ENCODE results near the gene CWC27. TPM values are rescaled to one million over a fixed set of nuclear protein-coding genes. Genes with fewer than 3 reads are reported as not detected.

The CWC27 gene
- total and polyA plus RNA-seq, 2 of the 13 experiments (the other 11 are each of a cell fraction or from before 2014, with no cell fraction given) = 21.1 to 25.7 TPM

- 100% methylated on average over 1 of the region's 1 CpG for WGBS (ENCODE audit: low lambda C conversion rate)
- FAIRE-seq (no peak), ATAC-seq (no peak), DNase-seq (ENCODE audit: low spot score) (no peak)
- intact Hi-C loops (cut with micrococcal nuclease; ENCODE audit: unreplicated experiment) (no loop called here), in situ Hi-C loops (cut with HindIII; ENCODE audit: extremely low pct_ligation_motif_present, low pct_unique_long_range_greater_than_20kb) (no loop called here)
- Histone ChIP-seq H3K4me1 (ENCODE audit: insufficient read depth, low read length) (no peaks in the 10 kb centered on the region), H3K36me3 (replicated peaks in 1 of 2; ENCODE audit: control insufficient read depth in 1 of 2, insufficient read depth in 2 of 2, low read length in 2 of 2) (no peaks in the 10 kb centered on the region), H4K20me1 (ENCODE audit: insufficient read depth, low read length) (no peaks in the 10 kb centered on the region; the same call in 1 of the 2 replicates), H2AFZ (ENCODE audit: low read length) (no peak overlapping the region), H3K79me2 (ENCODE audit: insufficient read depth, low read length) (no peaks in the 10 kb centered on the region), H3K4me2 (ENCODE audit: low read depth, low read length) (no peak overlapping the region), H3K27me3 (ENCODE audit: control insufficient read depth in 1 of 2, insufficient read depth in 2 of 2, low read length in 2 of 2) (no peaks in the 10 kb centered on the region), H3K4me3 (replicated peaks in 1 of 3; ENCODE audit: insufficient read depth in 1 of 3, low read depth in 2 of 3, low read length in 3 of 3) (no peak overlapping the region), H3K9me3 (ENCODE audit: low read length) (peaks cover 16% of the 10 kb centered on the region), H3K27ac (ENCODE audit: extremely low read length, insufficient read depth, low read length) (no peak overlapping the region), H3K9ac (ENCODE audit: insufficient read depth, low read depth, low read length) (no peak overlapping the region)
- ChIA-PET CTCF (ENCODE audit: low intra/inter-chr PET ratio, low total read pairs) (no interaction called here), POLR2A (no interaction called here)
- BruUV-seq (replicated peaks) = no TSS peak
- no peak for TF ChIP-seq CHCHD3 (CRISPR knock-in tag; IDR thresholded peaks at IDR 0.05)
- no peak for TF ChIP-seq ZKSCAN1 (IDR thresholded peaks at IDR 0.05; ENCODE audit: low read length)
- TF ChIP-seq KDM5B (CRISPR knock-in tag; IDR thresholded peaks at IDR 0.05; ENCODE audit: borderline replicate concordance) = no peak
- TF ChIP-seq FOXP4 (CRISPR knock-in tag; IDR thresholded peaks at IDR 0.05) = no peak
- TF ChIP-seq MZF1 (CRISPR knock-in tag; IDR thresholded peaks at IDR 0.05; ENCODE audit: borderline replicate concordance) = no peak
Measured at GRCh38 chr5:64925123-64925522, 156.4 kb downstream of the CWC27 start.

- no peak overlapping the region for H3K4me3 ChIP-seq (replicated peaks in 1 of 3; ENCODE audit: insufficient read depth in 1 of 3, low read depth in 2 of 3, low read length in 3 of 3)
- no peaks in the 10 kb centered on the region for H3K9me3 ChIP-seq (ENCODE audit: low read length)
- intact Hi-C loops (cut with micrococcal nuclease; ENCODE audit: unreplicated experiment) = no loop called here
- FAIRE-seq (no peak), ATAC-seq (no peak), DNase-seq (ENCODE audit: low spot score) (no peak)
- no peaks in the 10 kb centered on the region for H3K36me3 ChIP-seq (replicated peaks in 1 of 2; ENCODE audit: control insufficient read depth in 1 of 2, insufficient read depth in 2 of 2, low read length in 2 of 2)
- POLR2A ChIA-PET = no interaction called here
- H3K4me2 ChIP-seq (ENCODE audit: low read depth, low read length) = no peak overlapping the region
- no peak overlapping the region for H2AFZ ChIP-seq (ENCODE audit: low read length)
- no peak overlapping the region for H3K27ac ChIP-seq (ENCODE audit: extremely low read length, insufficient read depth, low read length)
- no TSS peak for BruUV-seq (replicated peaks)
- CTCF ChIA-PET (ENCODE audit: low intra/inter-chr PET ratio, low total read pairs) = no interaction called here
- H3K27me3 ChIP-seq (ENCODE audit: control insufficient read depth in 1 of 2, insufficient read depth in 2 of 2, low read length in 2 of 2) = no peaks in the 10 kb centered on the region
- H3K9ac ChIP-seq (ENCODE audit: insufficient read depth, low read depth, low read length) = no peak overlapping the region
- no peaks in the 10 kb centered on the region; the same call in 1 of the 2 replicates for H4K20me1 ChIP-seq (ENCODE audit: insufficient read depth, low read length)
- no peaks in the 10 kb centered on the region for H3K4me1 ChIP-seq (ENCODE audit: insufficient read depth, low read length)
- in situ Hi-C loops (cut with HindIII; ENCODE audit: extremely low pct_ligation_motif_present, low pct_unique_long_range_greater_than_20kb) = no loop called here
- WGBS (ENCODE audit: low lambda C conversion rate) = 95% methylated on average over 1 of the region's 1 CpG
- no peaks in the 10 kb centered on the region for H3K79me2 ChIP-seq (ENCODE audit: insufficient read depth, low read length)
- TF ChIP-seq, protein P1, sequence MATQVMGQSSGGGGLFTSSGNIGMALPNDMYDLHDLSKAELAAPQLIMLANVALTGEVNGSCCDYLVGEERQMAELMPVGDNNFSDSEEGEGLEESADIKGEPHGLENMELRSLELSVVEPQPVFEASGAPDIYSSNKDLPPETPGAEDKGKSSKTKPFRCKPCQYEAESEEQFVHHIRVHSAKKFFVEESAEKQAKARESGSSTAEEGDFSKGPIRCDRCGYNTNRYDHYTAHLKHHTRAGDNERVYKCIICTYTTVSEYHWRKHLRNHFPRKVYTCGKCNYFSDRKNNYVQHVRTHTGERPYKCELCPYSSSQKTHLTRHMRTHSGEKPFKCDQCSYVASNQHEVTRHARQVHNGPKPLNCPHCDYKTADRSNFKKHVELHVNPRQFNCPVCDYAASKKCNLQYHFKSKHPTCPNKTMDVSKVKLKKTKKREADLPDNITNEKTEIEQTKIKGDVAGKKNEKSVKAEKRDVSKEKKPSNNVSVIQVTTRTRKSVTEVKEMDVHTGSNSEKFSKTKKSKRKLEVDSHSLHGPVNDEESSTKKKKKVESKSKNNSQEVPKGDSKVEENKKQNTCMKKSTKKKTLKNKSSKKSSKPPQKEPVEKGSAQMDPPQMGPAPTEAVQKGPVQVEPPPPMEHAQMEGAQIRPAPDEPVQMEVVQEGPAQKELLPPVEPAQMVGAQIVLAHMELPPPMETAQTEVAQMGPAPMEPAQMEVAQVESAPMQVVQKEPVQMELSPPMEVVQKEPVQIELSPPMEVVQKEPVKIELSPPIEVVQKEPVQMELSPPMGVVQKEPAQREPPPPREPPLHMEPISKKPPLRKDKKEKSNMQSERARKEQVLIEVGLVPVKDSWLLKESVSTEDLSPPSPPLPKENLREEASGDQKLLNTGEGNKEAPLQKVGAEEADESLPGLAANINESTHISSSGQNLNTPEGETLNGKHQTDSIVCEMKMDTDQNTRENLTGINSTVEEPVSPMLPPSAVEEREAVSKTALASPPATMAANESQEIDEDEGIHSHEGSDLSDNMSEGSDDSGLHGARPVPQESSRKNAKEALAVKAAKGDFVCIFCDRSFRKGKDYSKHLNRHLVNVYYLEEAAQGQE (IDR thresholded peaks at IDR 0.05; ENCODE audit: borderline replicate concordance in 1 of 2, low read depth in 1 of 2, low read length in 2 of 2) = no peak
- TF ChIP-seq, protein P2, sequence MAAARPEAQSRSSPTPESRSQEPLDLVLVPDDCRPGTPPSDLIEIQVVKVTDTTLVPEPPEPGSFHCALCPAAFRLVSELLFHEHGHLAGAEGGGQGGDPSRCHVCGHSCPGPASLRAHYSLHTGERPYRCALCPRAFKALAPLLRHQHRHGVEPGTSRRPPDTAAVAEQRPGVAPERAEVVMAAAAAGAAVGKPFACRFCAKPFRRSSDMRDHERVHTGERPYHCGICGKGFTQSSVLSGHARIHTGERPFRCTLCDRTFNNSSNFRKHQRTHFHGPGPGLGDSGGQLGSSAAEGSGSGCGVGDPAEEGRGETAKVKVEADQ (CRISPR knock-in tag; IDR thresholded peaks at IDR 0.05; ENCODE audit: borderline replicate concordance) = no peak
- TF ChIP-seq ZNF816 (CRISPR knock-in tag; IDR thresholded peaks at IDR 0.05; ENCODE audit: borderline replicate concordance) (no peak), XRCC5 (optimal IDR thresholded peaks at IDR 0.05; ENCODE audit: low read length) (no peak), ZNF598 (CRISPR knock-in tag; IDR thresholded peaks at IDR 0.05; ENCODE audit: borderline replicate concordance) (no peak), ZNF253 (CRISPR knock-in tag; IDR thresholded peaks at IDR 0.05; ENCODE audit: borderline replicate concordance) (no peak)
Measured at GRCh38 chr5:64929833-64930232, 161.1 kb downstream of the CWC27 start.
